ENCODE data around the gene ANO1.

The ANO1 gene

DNA sequence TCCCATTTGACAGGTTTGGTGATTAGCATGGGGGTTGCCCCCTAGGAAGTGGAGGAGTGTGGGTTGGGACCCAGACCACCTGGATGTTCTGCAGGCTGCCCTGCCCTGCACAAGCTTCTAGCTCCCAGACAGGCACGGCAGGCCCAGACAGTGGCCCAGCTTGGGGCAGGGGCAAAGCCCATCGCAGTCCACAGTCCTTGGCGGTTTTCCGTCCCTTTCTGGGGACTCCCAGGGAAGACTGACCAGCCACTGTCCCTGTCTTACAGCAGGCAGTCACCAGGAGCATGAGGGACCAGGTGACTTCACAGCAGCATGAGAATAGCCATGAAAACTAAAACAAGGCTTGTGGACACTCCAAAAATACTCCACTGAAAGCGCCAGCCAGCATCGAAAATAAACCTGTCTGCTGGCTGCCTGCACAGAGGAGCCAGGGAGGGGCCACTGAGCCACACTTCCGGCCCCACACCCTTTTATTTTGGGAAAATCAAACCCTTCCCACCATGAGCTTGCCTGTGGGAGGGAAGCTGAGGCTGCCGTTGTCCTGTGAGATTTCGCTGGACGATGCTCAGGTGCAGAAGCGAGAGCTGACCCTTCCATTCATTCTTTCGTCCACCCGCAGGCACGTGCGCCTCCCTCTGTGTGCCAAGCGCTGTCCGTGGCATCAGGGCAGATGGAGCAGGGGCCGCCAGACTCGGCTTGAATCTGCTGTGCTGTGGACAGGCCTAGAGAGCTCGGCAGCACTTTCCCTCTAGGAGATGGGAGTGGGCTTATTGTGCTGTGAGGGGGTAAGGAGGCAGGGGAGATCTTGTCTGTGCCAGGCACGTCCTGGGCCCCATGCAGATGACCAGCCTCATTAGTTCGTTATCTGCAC, 153.0 kb downstream of the ANO1 start:
- TF ChIP-seq YY1 (IDR thresholded peaks at IDR 0.05; ENCODE audit: low read depth): no peak
- no peak for TF ChIP-seq CREB1 (IDR thresholded peaks at IDR 0.05; ENCODE audit: low read depth)
- no peak for TF ChIP-seq EP300 (IDR thresholded peaks at IDR 0.05; ENCODE audit: borderline replicate concordance)
- no peak for TF ChIP-seq TEAD4 (IDR thresholded peaks at IDR 0.05)
- TF ChIP-seq CEBPB (IDR thresholded peaks at IDR 0.05): no peak
- no peak for TF ChIP-seq ZBTB7A (IDR thresholded peaks at IDR 0.05; ENCODE audit: low read depth)
- TF ChIP-seq NFIC (IDR thresholded peaks at IDR 0.05): no peak

DNA sequence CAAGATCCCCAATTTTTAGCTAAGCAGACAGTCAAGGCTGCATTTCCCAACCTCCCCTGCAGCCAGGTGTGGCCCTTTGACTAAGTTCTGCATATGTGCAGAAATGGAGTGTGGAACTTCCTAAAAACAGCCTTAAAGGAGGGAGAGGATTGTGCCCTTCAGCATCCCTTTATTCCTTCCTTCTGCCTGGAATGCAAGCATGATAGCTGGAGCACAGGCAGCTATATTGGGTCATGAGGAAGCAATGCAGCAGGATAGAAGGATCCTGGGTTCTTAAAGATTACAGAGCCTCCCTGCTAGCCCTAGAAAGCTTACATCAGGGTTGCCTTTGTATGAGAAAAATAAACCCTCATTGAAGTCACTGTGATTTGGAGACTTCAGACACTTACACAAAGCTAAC, 154.9 kb downstream of the ANO1 start:
- TF ChIP-seq CEBPB (IDR thresholded peaks at IDR 0.05): no peak
- TF ChIP-seq TEAD4 (IDR thresholded peaks at IDR 0.05): 0 out of 2 replicates have a peak, but pooled peaks have one; percentile 9
- no peak for TF ChIP-seq CREB1 (IDR thresholded peaks at IDR 0.05; ENCODE audit: low read depth)
- no peak for TF ChIP-seq EP300 (IDR thresholded peaks at IDR 0.05; ENCODE audit: borderline replicate concordance)
- TF ChIP-seq RAD21 (IDR thresholded peaks at IDR 0.05; ENCODE audit: low read depth): no peak
- TF ChIP-seq, protein P1, sequence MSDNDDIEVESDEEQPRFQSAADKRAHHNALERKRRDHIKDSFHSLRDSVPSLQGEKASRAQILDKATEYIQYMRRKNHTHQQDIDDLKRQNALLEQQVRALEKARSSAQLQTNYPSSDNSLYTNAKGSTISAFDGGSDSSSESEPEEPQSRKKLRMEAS (IDR thresholded peaks at IDR 0.05): no peak

DNA sequence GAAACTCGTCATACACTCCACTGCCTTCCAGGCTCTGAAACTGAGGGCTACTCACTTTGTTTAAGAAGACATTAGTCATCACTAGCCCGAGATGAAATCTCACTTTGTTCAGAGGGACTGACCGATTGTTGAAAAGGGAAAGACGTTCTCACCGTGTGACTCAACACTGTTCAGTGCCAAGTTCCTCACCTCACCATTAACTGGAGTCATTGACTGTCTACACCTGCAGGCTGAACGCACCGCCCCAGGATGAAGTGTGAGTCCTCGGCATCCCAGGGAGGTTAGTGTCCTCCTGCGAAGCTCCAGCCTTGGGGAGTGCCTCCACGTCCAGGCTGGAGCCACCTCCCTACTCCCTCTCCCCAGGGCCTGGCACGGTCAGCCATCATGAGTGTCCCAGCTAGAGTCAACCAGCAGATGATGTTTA, 155.4 kb downstream of the ANO1 start:
- TF ChIP-seq TCF12 (IDR thresholded peaks at IDR 0.05; ENCODE audit: low read depth): peak; percentile 80
- TF ChIP-seq, protein P1 (IDR thresholded peaks at IDR 0.05): peak; percentile 70
- 0 out of 2 replicates have a peak, but pooled peaks have one; percentile 54 for TF ChIP-seq YY1 (IDR thresholded peaks at IDR 0.05; ENCODE audit: low read depth)
- TF ChIP-seq FOXM1 (IDR thresholded peaks at IDR 0.05; ENCODE audit: borderline replicate concordance, low read depth): 0 out of 2 replicates have a peak, but pooled peaks have one; percentile 24
- peak; percentile 59; the same call in 1 of the 2 replicates for TF ChIP-seq EP300 (IDR thresholded peaks at IDR 0.05; ENCODE audit: borderline replicate concordance)
- no peak for TF ChIP-seq CEBPB (IDR thresholded peaks at IDR 0.05)
- peak; percentile 88 for TF ChIP-seq NFIC (IDR thresholded peaks at IDR 0.05)
- TF ChIP-seq, protein P2, sequence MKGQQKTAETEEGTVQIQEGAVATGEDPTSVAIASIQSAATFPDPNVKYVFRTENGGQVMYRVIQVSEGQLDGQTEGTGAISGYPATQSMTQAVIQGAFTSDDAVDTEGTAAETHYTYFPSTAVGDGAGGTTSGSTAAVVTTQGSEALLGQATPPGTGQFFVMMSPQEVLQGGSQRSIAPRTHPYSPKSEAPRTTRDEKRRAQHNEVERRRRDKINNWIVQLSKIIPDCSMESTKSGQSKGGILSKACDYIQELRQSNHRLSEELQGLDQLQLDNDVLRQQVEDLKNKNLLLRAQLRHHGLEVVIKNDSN (IDR thresholded peaks at IDR 0.05): no peak

DNA sequence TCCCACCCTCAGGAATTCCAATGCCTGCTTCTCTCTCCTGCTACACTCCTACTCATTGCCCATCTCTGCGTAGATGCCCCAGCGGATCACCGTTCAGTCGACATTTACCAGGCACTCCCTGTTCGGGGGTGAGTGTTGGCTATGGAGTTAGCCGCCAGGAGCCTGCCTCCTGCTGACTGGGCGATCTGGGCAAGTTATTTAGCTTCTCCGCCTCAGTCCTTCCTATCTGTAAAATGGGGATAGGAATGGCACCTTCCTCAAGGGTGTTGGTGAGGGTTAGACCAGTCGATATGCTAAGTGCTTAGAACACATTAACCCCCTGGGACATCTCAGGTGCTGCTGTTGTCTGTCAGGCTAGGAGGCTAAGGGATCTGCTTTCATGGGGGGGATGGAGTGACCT, 155.8 kb downstream of the ANO1 start:
- TF ChIP-seq RAD21 (IDR thresholded peaks at IDR 0.05; ENCODE audit: low read depth): no peak
- no peak for TF ChIP-seq TEAD4 (IDR thresholded peaks at IDR 0.05)
- TF ChIP-seq, protein P3, sequence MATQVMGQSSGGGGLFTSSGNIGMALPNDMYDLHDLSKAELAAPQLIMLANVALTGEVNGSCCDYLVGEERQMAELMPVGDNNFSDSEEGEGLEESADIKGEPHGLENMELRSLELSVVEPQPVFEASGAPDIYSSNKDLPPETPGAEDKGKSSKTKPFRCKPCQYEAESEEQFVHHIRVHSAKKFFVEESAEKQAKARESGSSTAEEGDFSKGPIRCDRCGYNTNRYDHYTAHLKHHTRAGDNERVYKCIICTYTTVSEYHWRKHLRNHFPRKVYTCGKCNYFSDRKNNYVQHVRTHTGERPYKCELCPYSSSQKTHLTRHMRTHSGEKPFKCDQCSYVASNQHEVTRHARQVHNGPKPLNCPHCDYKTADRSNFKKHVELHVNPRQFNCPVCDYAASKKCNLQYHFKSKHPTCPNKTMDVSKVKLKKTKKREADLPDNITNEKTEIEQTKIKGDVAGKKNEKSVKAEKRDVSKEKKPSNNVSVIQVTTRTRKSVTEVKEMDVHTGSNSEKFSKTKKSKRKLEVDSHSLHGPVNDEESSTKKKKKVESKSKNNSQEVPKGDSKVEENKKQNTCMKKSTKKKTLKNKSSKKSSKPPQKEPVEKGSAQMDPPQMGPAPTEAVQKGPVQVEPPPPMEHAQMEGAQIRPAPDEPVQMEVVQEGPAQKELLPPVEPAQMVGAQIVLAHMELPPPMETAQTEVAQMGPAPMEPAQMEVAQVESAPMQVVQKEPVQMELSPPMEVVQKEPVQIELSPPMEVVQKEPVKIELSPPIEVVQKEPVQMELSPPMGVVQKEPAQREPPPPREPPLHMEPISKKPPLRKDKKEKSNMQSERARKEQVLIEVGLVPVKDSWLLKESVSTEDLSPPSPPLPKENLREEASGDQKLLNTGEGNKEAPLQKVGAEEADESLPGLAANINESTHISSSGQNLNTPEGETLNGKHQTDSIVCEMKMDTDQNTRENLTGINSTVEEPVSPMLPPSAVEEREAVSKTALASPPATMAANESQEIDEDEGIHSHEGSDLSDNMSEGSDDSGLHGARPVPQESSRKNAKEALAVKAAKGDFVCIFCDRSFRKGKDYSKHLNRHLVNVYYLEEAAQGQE (IDR thresholded peaks at IDR 0.05; ENCODE audit: low read depth): no peak
- TF ChIP-seq TAF1 (IDR thresholded peaks at IDR 0.05; ENCODE audit: low read depth): no peak
- no peak for TF ChIP-seq CREB1 (IDR thresholded peaks at IDR 0.05; ENCODE audit: low read depth)
- no peak for TF ChIP-seq FOXM1 (IDR thresholded peaks at IDR 0.05; ENCODE audit: borderline replicate concordance, low read depth)
- TF ChIP-seq, protein P2 (IDR thresholded peaks at IDR 0.05): no peak
- no peak for TF ChIP-seq ZBTB7A (IDR thresholded peaks at IDR 0.05; ENCODE audit: low read depth)
- no peak for TF ChIP-seq EP300 (IDR thresholded peaks at IDR 0.05; ENCODE audit: borderline replicate concordance)
- TF ChIP-seq NFIC (IDR thresholded peaks at IDR 0.05): no peak
- TF ChIP-seq EGR1 (IDR thresholded peaks at IDR 0.05): no peak
- no peak for TF ChIP-seq TCF12 (IDR thresholded peaks at IDR 0.05; ENCODE audit: low read depth)
- TF ChIP-seq CEBPB (IDR thresholded peaks at IDR 0.05): no peak

Measured in Ishikawa (cell line).